Endothelial cell of umbilical vein (primary cell): ENCODE results near the gene DCC. TPM values are rescaled to one million over a fixed set of nuclear protein-coding genes. Genes with fewer than 3 reads are reported as not detected.

Experiments used
- BruUV-seq: library from RNA; stranded (reverse); fragments of 400-500 nt; replicated peaks from 2 replicates; lab custom pipeline; 2021; lab: Mats Ljungman, UMichigan
- CTCF ChIA-PET: fragments of 300-600, 350-600 bp; sonication (Branson Sonifier 250); formaldehyde crosslinking; loops from one replicate; lab custom pipeline; 2021; ENCODE audit warnings: antibody characterized with exemption, inconsistent platforms; lab: Charles Lee
- POLR2A ChIA-PET: fragments of 300-600, 350-600 bp; sonication (Branson Sonifier 250); formaldehyde crosslinking; loops from one replicate; lab custom pipeline; 2021; ENCODE audit warnings: antibody characterized with exemption, inconsistent platforms; lab: Charles Lee
- DNase-seq: peaks from one replicate; pipeline ENCODE4 v3.0.0-alpha.2; 2011; ENCODE audit warnings: low read depth, low spot score
- FAIRE-seq: peaks from 2 replicates; lab custom pipeline; 2011; peaks lifted over from hg19 to GRCh38; lab: Jason Lieb, UNC
- H2AFZ ChIP-seq: 2 replicates; pipeline ENCODE4 v1.6.0; 2012; ENCODE audit warnings: low read depth, low read length, control low read depth, inconsistent platforms
- H3K27ac ChIP-seq: 2 replicates; pipeline ENCODE4 v1.5.1; 2011; ENCODE audit warnings: low read depth, mild to moderate bottlenecking, control low read depth, low read length, moderate library complexity; ENCODE audit not compliant: insufficient read depth
- H3K27me3 ChIP-seq, 2 experiments: 2 replicates each; pipeline versions ENCODE4 v1.6.0 to v1.6.1; 2011; ENCODE audit warnings: low read length in 2 of 2, mixed read lengths in 1 of 2; ENCODE audit not compliant: control insufficient read depth in 2 of 2, insufficient read depth in 2 of 2
- H3K36me3 ChIP-seq, 2 experiments: 2 replicates in 1 of 2; 3 replicates in 1 of 2; pipeline ENCODE4 v1.5.1; 2011; ENCODE audit warnings: low read length in 2 of 2, mild to moderate bottlenecking in 1 of 2, moderate library complexity in 1 of 2; ENCODE audit not compliant: control insufficient read depth in 2 of 2, insufficient read depth in 2 of 2; ENCODE audit errors: extremely low read depth in 1 of 2
- H3K4me1 ChIP-seq: 3 replicates; pipeline ENCODE4 v1.5.1; 2011; ENCODE audit warnings: mild to moderate bottlenecking, low read length; ENCODE audit not compliant: control insufficient read depth, insufficient read depth; ENCODE audit errors: extremely low read depth
- H3K4me2 ChIP-seq: 2 replicates; pipeline ENCODE4 v1.6.1; 2011; ENCODE audit warnings: low read length, control low read depth, mixed read lengths; ENCODE audit not compliant: insufficient read depth
- H3K4me3 ChIP-seq, 3 experiments: fragments of 200-600 bp in 1 of 3; sonication (generic), shearing (Covaris generic) in 1 of 3; replicated peaks in 1 of 3; 2 replicates each; pipeline ENCODE4 v1.5.1; 2011 to 2016; ENCODE audit warnings: control low read depth in 3 of 3, low read length in 3 of 3, mild to moderate bottlenecking in 2 of 3, inconsistent platforms in 1 of 3, low read depth in 1 of 3, moderate library complexity in 1 of 3; ENCODE audit not compliant: insufficient read depth in 1 of 3
- H3K79me2 ChIP-seq: 2 replicates; pipeline ENCODE4 v1.6.0; 2012; ENCODE audit warnings: low read length, inconsistent platforms; ENCODE audit not compliant: control insufficient read depth, insufficient read depth
- H3K9ac ChIP-seq: replicated peaks from 2 replicates; pipeline ENCODE3; 2011; ENCODE audit warnings: low read length, control low read depth; ENCODE audit not compliant: insufficient read depth; ENCODE audit errors: extremely low read depth
- H3K9me1 ChIP-seq: replicated peaks from 3 replicates; pipeline ENCODE4 v1.6.0; 2011; ENCODE audit warnings: mild to moderate bottlenecking, low read length; ENCODE audit not compliant: control insufficient read depth, insufficient read depth; ENCODE audit errors: extremely low read depth
- H3K9me3 ChIP-seq: replicated peaks from 2 replicates; pipeline ENCODE4 v1.5.1; 2012; ENCODE audit warnings: low read length, inconsistent platforms; ENCODE audit not compliant: control insufficient read depth, insufficient read depth
- H4K20me1 ChIP-seq: replicated peaks from 2 replicates; pipeline ENCODE3; 2011; ENCODE audit warnings: mild to moderate bottlenecking, low read length; ENCODE audit not compliant: control insufficient read depth, insufficient read depth; ENCODE audit errors: extremely low read depth
- CTCF ChIP-seq, 2 donors: IDR thresholded peaks; 1 replicate in 1 of 2; 2 replicates in 1 of 2; pipeline ENCODE4 v1.5.1; 2011; ENCODE audit warnings: low read length in 2 of 2, mild to moderate bottlenecking in 2 of 2, moderate library complexity in 2 of 2, control low read depth in 1 of 2, inconsistent platforms in 1 of 2, low read depth in 1 of 2; ENCODE audit not compliant: insufficient read depth in 1 of 2; ENCODE audit errors: extremely low read depth in 1 of 2
- EZH2 ChIP-seq: IDR thresholded peaks from 2 replicates; pipeline ENCODE4 v1.6.1; 2012; ENCODE audit warnings: borderline replicate concordance, low read depth, mild to moderate bottlenecking, moderate library complexity, low read length, inconsistent platforms; ENCODE audit not compliant: severe bottlenecking
- FOS ChIP-seq: IDR thresholded peaks from 2 replicates; pipeline ENCODE4 v1.6.1; 2011; ENCODE audit warnings: mild to moderate bottlenecking, low read length, moderate library complexity, borderline replicate concordance; ENCODE audit not compliant: insufficient read depth
- GATA2 ChIP-seq: IDR thresholded peaks from 2 replicates; pipeline ENCODE4 v1.7.0; 2011; ENCODE audit warnings: low read depth, mild to moderate bottlenecking, moderate library complexity, mixed read lengths, low read length; ENCODE audit not compliant: insufficient read length, insufficient read depth
- JUN ChIP-seq: IDR thresholded peaks from 2 replicates; pipeline ENCODE4 v1.6.1; 2011; ENCODE audit warnings: borderline replicate concordance, low read depth; ENCODE audit not compliant: insufficient read length, insufficient read depth
- MAX ChIP-seq: IDR thresholded peaks from 2 replicates; pipeline ENCODE4 v1.6.1; 2011; ENCODE audit not compliant: insufficient read depth, insufficient read length
- MYC ChIP-seq: IDR thresholded peaks from one replicate; pipeline ENCODE4 v1.6.1; 2011; ENCODE audit warnings: mild to moderate bottlenecking, low read depth, low read length
- POLR2A ChIP-seq: IDR thresholded peaks from 2 replicates; pipeline ENCODE4 v1.6.1; 2012; ENCODE audit warnings: low read depth, mild to moderate bottlenecking, control low read depth, low read length
- POLR2AphosphoS5 ChIP-seq: IDR thresholded peaks from 2 replicates; pipeline ENCODE4 v1.6.1; 2012; ENCODE audit warnings: low read depth, mild to moderate bottlenecking, control low read depth, low read length, moderate library complexity; ENCODE audit not compliant: insufficient read depth
- dilution Hi-C: fragments of 300-500 bp; cut with MboI; formaldehyde crosslinking; loops from one replicate; pipeline ENCODE4 v1.15.0; 2019; ENCODE audit warnings: low sequenced_read_pairs; ENCODE audit not compliant: extremely low pct_ligation_motif_present
- intact Hi-C: fragments of 100-400 bp; cut with micrococcal nuclease; formaldehyde crosslinking; loops from one replicate; pipeline ENCODE4 v1.10.0; 2022
- polyA plus RNA-seq, 4 experiments: library from polyadenylated mRNA; depleted of rRNA in 3 of 4; stranded (reverse) in 3 of 4; unstranded in 1 of 4; fragments of >200 nt; gene quantifications; 2 replicates each; pipeline versions ENCODE4 v1.2.1 to v1.2.3, GENCODE V29; 2011 to 2012; ENCODE audit warnings: missing spikeins in 1 of 4
- total RNA-seq: library from RNA; stranded (reverse); gene quantifications from 2 replicates; pipeline ENCODE4 v1.2.3, GENCODE V29; 2021

The DCC gene
- total and polyA plus RNA-seq, 2 donors (not counting 3 experiments of a cell fraction or from before 2014, with no cell fraction given): not detected

- ChIA-PET POLR2A (no interaction called here), CTCF (no interaction called here)
- FAIRE-seq (no peak), DNase-seq (no peak)
- Histone ChIP-seq H3K79me2 (no peaks in the 10 kb centered on the region), H3K4me1 (no peaks in the 10 kb centered on the region), H3K36me3 (no peaks in the 10 kb centered on the region), H3K9ac (no peak overlapping the region), H3K4me3 (no peak overlapping the region), H3K4me2 (no peak overlapping the region), H2AFZ (no peak overlapping the region), H3K27ac (no peak overlapping the region), H3K9me1 (no peaks in the 10 kb centered on the region), H3K27me3 (no peaks in the 10 kb centered on the region), H4K20me1 (no peaks in the 10 kb centered on the region), H3K9me3 (peaks cover 2% of the 10 kb centered on the region)
- TF ChIP-seq CTCF (IDR thresholded peaks at IDR 0.05; ENCODE audit: extremely low read depth in 1 of 2, insufficient read depth in 1 of 2, low read depth in 1 of 2, low read length in 2 of 2) (no peak), MAX (no peak), FOS (no peak), MYC (no peak), POLR2A (no peak), POLR2AphosphoS5 (no peak), GATA2 (no peak), EZH2 (no peak), JUN (no peak)
- dilution Hi-C loops: no loop called here
- BruUV-seq: no TSS peak
- intact Hi-C loops: no loop called here
Observed at GRCh38 chr18:53241161-53241560, 901.2 kb downstream of the DCC start.
